OCI-LY1 (cell line): Measurements from ENCODE around the gene RNF157.

Experiments used
- H2AFZ ChIP-seq: fragments of 200-600 bp; sonication (generic), shearing (Covaris generic); 2 replicates; pipeline ENCODE4 v1.6.0; 2014; ENCODE audit warnings: antibody characterized with exemption, mild to moderate bottlenecking, low read length
- H3F3A ChIP-seq: fragments of 200-600 bp; sonication (generic), shearing (Covaris generic); 2 replicates; pipeline ENCODE4 v1.6.0; 2014; ENCODE audit warnings: mild to moderate bottlenecking, antibody characterized with exemption, low read length, moderate library complexity; ENCODE audit not compliant: insufficient read depth
- H3K27ac ChIP-seq: fragments of 200-600 bp; sonication (generic); 2 replicates; pipeline ENCODE4 v1.5.1; 2014; ENCODE audit warnings: low read length, mixed run types, mild to moderate bottlenecking, low read depth; ENCODE audit not compliant: poor library complexity, severe bottlenecking
- H3K27me3 ChIP-seq: fragments of 200-600 bp; sonication (generic); 2 replicates; pipeline ENCODE4 v1.6.0; 2014; ENCODE audit warnings: antibody characterized with exemption, mild to moderate bottlenecking, low read length, moderate library complexity; ENCODE audit not compliant: insufficient read depth
- H3K36me3 ChIP-seq: fragments of 200-600 bp; sonication (generic); 2 replicates; pipeline ENCODE4 v1.6.1; 2014; ENCODE audit warnings: mild to moderate bottlenecking, antibody characterized with exemption, low read length, moderate library complexity, mixed read lengths; ENCODE audit not compliant: insufficient read depth
- H3K4me1 ChIP-seq: fragments of 200-600 bp; sonication (generic); 2 replicates; pipeline ENCODE4 v1.5.1; 2014; ENCODE audit warnings: mild to moderate bottlenecking, low read length, moderate library complexity; ENCODE audit not compliant: insufficient read depth, severe bottlenecking
- H3K4me2 ChIP-seq: fragments of 200-600 bp; sonication (generic), shearing (Covaris generic); 2 replicates; pipeline ENCODE4 v1.6.1; 2014; ENCODE audit warnings: low read length
- H3K4me3 ChIP-seq: fragments of 200-600 bp; sonication (generic); 2 replicates; pipeline ENCODE4 v1.5.1; 2014; ENCODE audit warnings: low read length, low read depth, mild to moderate bottlenecking, mixed read lengths; ENCODE audit not compliant: poor library complexity, severe bottlenecking
- H3K79me2 ChIP-seq: fragments of 200-600 bp; shearing (Covaris generic); 2 replicates; pipeline ENCODE4 v1.6.1; 2016; ENCODE audit warnings: mixed run types, low read length, mixed read lengths; ENCODE audit not compliant: insufficient read depth
- H3K9ac ChIP-seq: fragments of 200-600 bp; sonication (generic), shearing (Covaris generic); 2 replicates; pipeline ENCODE4 v1.6.1; 2014; ENCODE audit warnings: mild to moderate bottlenecking, low read length, mixed read lengths
- H3K9me2 ChIP-seq: fragments of 200-600 bp; sonication (generic), shearing (Covaris generic); 2 replicates; pipeline ENCODE4 v1.6.1; 2014; ENCODE audit warnings: low read depth, mild to moderate bottlenecking, low read length, mixed read lengths
- H3K9me3 ChIP-seq: fragments of 200-600 bp; shearing (Covaris generic); 2 replicates; pipeline ENCODE4 v1.6.1; 2014; ENCODE audit warnings: low read length, mixed read lengths
- H4K20me1 ChIP-seq: fragments of 200-600 bp; sonication (generic), shearing (Covaris generic); 2 replicates; pipeline ENCODE4 v1.6.0; 2016; ENCODE audit warnings: mild to moderate bottlenecking, low read length; ENCODE audit not compliant: insufficient read depth
- EZH2 ChIP-seq: fragments of 200-600 bp; sonication (generic), shearing (Covaris generic); IDR thresholded peaks from 2 replicates; pipeline ENCODE4 v1.8.0; 2017; ENCODE audit warnings: borderline replicate concordance, mixed run types, mild to moderate bottlenecking, antibody characterized with exemption, low read length, moderate library complexity, mixed read lengths
- TF ChIP-seq, protein P1 (sequence below): fragments of 200-600 bp; sonication (generic), shearing (Covaris generic); IDR thresholded peaks from 2 replicates; pipeline ENCODE4 v1.5.1; 2017; ENCODE audit warnings: mild to moderate bottlenecking, antibody characterized with exemption, low read length, moderate library complexity, mixed read lengths

RNF157 gene

DNA sequence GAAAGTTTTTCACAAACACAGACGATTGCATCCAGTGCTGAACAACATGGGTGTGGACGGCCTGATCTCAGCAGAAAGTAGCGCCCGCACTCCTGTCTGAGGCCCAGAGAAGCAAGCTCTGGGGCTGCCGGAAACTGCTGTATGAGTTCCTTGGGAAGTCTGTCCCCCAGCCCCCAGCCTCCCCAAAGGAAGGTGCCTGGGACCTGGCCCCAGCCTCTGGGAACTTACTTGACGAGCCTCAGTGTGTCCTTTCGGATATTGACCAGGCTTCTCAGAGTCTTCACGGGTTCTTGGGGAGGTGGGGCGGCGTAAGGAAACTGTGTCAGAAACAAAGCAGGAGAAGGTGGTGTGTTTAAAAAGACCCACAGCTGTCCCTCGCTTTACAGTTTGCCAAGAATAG is 66.8 kb downstream of the RNF157 start:
- Histone ChIP-seq H3F3A (no peaks in the 10 kb centered on the region), H2AFZ (no peak overlapping the region), H3K4me1 (no peaks in the 10 kb centered on the region), H3K9me3 (no peaks in the 10 kb centered on the region), H3K9me2 (no peaks in the 10 kb centered on the region), H3K9ac (no peak overlapping the region), H3K27me3 (peaks cover 4% of the 10 kb centered on the region), H3K4me2 (no peak overlapping the region), H3K79me2 (no peaks in the 10 kb centered on the region), H3K27ac (no peak overlapping the region), H3K4me3 (no peak overlapping the region), H4K20me1 (no peaks in the 10 kb centered on the region), H3K36me3 (no peaks in the 10 kb centered on the region; the same call in 1 of the 2 replicates)
- no peak for TF ChIP-seq EZH2
- TF ChIP-seq, protein P1, sequence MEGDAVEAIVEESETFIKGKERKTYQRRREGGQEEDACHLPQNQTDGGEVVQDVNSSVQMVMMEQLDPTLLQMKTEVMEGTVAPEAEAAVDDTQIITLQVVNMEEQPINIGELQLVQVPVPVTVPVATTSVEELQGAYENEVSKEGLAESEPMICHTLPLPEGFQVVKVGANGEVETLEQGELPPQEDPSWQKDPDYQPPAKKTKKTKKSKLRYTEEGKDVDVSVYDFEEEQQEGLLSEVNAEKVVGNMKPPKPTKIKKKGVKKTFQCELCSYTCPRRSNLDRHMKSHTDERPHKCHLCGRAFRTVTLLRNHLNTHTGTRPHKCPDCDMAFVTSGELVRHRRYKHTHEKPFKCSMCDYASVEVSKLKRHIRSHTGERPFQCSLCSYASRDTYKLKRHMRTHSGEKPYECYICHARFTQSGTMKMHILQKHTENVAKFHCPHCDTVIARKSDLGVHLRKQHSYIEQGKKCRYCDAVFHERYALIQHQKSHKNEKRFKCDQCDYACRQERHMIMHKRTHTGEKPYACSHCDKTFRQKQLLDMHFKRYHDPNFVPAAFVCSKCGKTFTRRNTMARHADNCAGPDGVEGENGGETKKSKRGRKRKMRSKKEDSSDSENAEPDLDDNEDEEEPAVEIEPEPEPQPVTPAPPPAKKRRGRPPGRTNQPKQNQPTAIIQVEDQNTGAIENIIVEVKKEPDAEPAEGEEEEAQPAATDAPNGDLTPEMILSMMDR: no peak

GRCh38 chr17:76171706-76172105 is 68.6 kb downstream of the RNF157 start:
- TF ChIP-seq EZH2: no peak
- TF ChIP-seq, protein P1: no peak
- H4K20me1 ChIP-seq: no peaks in the 10 kb centered on the region
- no peaks in the 10 kb centered on the region for H3K4me1 ChIP-seq
- no peaks in the 10 kb centered on the region for H3K9me2 ChIP-seq
- no peaks in the 10 kb centered on the region for H3F3A ChIP-seq
- H3K27ac ChIP-seq: no peak overlapping the region
- H3K36me3 ChIP-seq: no peaks in the 10 kb centered on the region
- H3K9ac ChIP-seq: no peak overlapping the region
- H3K79me2 ChIP-seq: no peaks in the 10 kb centered on the region
- no peak overlapping the region for H2AFZ ChIP-seq
- H3K27me3 ChIP-seq: peaks cover 4% of the 10 kb centered on the region
- H3K4me3 ChIP-seq: no peak overlapping the region
- no peak overlapping the region for H3K4me2 ChIP-seq
- no peaks in the 10 kb centered on the region for H3K9me3 ChIP-seq

DNA sequence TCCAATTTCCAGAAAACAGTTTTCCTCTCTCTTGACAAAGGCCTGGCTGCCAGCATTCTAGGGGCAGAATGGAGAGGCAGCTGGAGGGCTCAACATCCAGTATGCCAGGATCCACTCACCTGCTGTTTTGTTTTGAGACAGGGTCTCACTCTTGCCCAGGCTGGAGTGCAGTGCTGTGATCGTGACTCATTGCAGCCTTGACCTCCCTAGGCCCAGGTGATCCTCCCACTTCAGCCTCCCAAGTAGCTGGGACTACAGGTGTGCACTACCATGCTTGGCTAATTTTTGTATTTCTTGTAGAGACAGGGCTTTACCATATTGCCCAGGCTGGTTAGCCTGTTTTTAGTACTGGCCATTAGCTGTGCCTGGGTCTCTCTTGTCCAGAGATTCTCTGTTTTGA is 70.2 kb downstream of the RNF157 start:
- no peak overlapping the region for H3K27ac ChIP-seq
- H4K20me1 ChIP-seq: no peaks in the 10 kb centered on the region
- H3F3A ChIP-seq: no peaks in the 10 kb centered on the region

More for the DNA sequence above, 70.2 kb downstream of the RNF157 start:
- Histone ChIP-seq H3K9me3 (no peaks in the 10 kb centered on the region), H3K36me3 (no peaks in the 10 kb centered on the region), H3K4me1 (no peaks in the 10 kb centered on the region), H2AFZ (no peak overlapping the region), H3K79me2 (no peaks in the 10 kb centered on the region), H3K9ac (no peak overlapping the region), H3K4me3 (no peak overlapping the region), H3K27me3 (peaks cover 5% of the 10 kb centered on the region), H3K4me2 (no peak overlapping the region), H3K9me2 (no peaks in the 10 kb centered on the region)
- TF ChIP-seq, protein P1: no peak
- TF ChIP-seq EZH2: no peak
